Nephron progenitor cell (in vitro differentiated cells): ENCODE results near the gene MYLIP.
A peak's percentile ranks its signal among the peaks of the same experiment; 100 is the strongest.

ENCODE experiments used
- DNase-seq: peaks from one replicate; pipeline ENCODE4 v3.0.0; 2021
- H3K27ac Mint-ChIP-seq: 2 replicates; pipeline ENCODE4 v1.8.0; 2021; ENCODE audit warnings: mild to moderate bottlenecking, moderate library complexity, mixed read lengths
- H3K27me3 Mint-ChIP-seq: 2 replicates; pipeline ENCODE4 v1.8.0; 2021; ENCODE audit warnings: mild to moderate bottlenecking, low read depth, mixed read lengths; ENCODE audit not compliant: poor library complexity
- H3K36me3 Mint-ChIP-seq: 2 replicates; pipeline ENCODE4 v1.8.0; 2021; ENCODE audit warnings: low read depth, mixed read lengths
- H3K4me1 Mint-ChIP-seq: 2 replicates; pipeline ENCODE4 v1.8.0; 2021; ENCODE audit warnings: mixed read lengths
- H3K4me3 Mint-ChIP-seq: 2 replicates; pipeline ENCODE4 v1.8.0; 2021; ENCODE audit warnings: mild to moderate bottlenecking, moderate library complexity, mixed read lengths
- H3K9me3 Mint-ChIP-seq: 2 replicates; pipeline ENCODE4 v1.8.0; 2021; ENCODE audit warnings: mild to moderate bottlenecking, moderate library complexity, mixed read lengths
- TF ChIP-seq, protein P1 (sequence below): fragments of 200-600 bp; sonication (generic); IDR thresholded peaks from 2 replicates; pipeline ENCODE4 v1.5.0; 2021; ENCODE audit warnings: antibody characterized with exemption

MYLIP gene

DNA sequence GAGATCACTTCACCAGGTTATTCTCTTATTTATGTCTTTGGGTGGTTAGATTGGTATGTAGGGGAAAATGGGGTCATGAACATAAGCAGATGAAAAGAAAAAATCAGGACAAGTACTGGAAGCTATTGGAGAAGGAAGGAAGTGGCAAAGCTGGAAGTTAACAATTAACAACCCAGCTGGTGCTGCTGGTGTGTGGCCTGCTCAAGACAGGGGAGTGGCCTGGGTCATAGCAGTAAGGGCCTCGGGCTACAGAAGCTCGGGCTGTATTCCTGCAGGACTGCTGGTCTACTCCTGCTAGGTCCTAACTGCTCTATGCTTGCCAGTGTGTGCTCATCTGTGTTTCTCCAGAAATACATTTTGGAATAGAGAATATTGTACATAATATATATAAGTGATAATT, 19.6 kb downstream of the MYLIP start:
- H3K9me3 Mint-ChIP-seq: no peaks in the 10 kb centered on the region
- TF ChIP-seq, protein P1, sequence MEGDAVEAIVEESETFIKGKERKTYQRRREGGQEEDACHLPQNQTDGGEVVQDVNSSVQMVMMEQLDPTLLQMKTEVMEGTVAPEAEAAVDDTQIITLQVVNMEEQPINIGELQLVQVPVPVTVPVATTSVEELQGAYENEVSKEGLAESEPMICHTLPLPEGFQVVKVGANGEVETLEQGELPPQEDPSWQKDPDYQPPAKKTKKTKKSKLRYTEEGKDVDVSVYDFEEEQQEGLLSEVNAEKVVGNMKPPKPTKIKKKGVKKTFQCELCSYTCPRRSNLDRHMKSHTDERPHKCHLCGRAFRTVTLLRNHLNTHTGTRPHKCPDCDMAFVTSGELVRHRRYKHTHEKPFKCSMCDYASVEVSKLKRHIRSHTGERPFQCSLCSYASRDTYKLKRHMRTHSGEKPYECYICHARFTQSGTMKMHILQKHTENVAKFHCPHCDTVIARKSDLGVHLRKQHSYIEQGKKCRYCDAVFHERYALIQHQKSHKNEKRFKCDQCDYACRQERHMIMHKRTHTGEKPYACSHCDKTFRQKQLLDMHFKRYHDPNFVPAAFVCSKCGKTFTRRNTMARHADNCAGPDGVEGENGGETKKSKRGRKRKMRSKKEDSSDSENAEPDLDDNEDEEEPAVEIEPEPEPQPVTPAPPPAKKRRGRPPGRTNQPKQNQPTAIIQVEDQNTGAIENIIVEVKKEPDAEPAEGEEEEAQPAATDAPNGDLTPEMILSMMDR: no peak
- no peaks in the 10 kb centered on the region for H3K27me3 Mint-ChIP-seq
- H3K4me3 Mint-ChIP-seq: no peak overlapping the region
- no peak for DNase-seq
- H3K27ac Mint-ChIP-seq: no peak overlapping the region
- peaks cover 89% of the 10 kb centered on the region for H3K36me3 Mint-ChIP-seq
- peaks cover 33% of the 10 kb centered on the region for H3K4me1 Mint-ChIP-seq

DNA sequence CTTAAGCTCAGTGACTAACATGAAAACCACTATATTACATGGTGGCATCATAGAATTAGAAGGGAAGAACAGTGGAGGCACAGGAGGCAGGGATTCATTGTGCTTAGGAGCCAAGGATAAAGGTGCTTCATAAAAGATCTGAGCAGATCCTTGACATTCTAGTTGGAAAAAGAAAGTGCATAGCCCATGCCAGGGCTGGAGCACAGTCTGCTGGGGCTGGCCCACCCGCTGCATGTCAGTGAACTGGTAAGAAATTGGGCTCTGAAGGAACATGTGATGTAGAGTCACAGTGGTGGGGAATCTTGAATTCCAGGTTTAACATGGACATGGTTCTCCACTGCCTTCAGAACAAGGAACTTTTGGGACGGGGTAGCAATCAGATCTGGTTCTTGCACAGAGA, 20.4 kb downstream of the MYLIP start:
- no peak for DNase-seq
- H3K27me3 Mint-ChIP-seq: no peaks in the 10 kb centered on the region
- H3K4me1 Mint-ChIP-seq: peaks cover 35% of the 10 kb centered on the region
- H3K4me3 Mint-ChIP-seq: no peak overlapping the region
- H3K27ac Mint-ChIP-seq: peak overlapping the region; percentile 57
- no peaks in the 10 kb centered on the region for H3K9me3 Mint-ChIP-seq
- peaks cover 80% of the 10 kb centered on the region for H3K36me3 Mint-ChIP-seq
- TF ChIP-seq, protein P1: no peak

DNA sequence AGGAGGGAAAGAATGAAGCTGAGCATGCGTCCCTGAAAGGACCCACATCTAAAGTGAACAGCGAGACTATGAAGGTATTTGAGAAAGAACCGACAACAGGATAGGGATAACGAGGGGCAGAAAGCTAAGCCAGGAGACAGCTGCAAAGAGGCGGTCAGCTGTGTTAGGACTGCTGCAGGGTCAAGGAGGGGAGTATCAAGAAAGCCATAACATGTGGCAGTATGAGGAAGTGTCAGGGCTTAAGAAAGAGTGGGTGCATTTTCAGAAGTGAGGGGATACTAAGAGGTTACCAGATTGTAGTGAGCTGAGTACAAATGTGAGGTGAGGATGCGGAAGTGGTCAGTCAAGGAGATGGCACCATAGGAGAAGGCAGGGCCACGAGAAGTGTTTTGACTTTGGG, 21.2 kb downstream of the MYLIP start:
- Mint-ChIP-seq H3K27me3 (no peaks in the 10 kb centered on the region), H3K27ac (peak overlapping the region; percentile 57), H3K4me1 (peaks cover 43% of the 10 kb centered on the region), H3K9me3 (no peaks in the 10 kb centered on the region), H3K36me3 (peaks cover 79% of the 10 kb centered on the region), H3K4me3 (no peak overlapping the region)
- TF ChIP-seq, protein P1: no peak
- DNase-seq: no peak

DNA sequence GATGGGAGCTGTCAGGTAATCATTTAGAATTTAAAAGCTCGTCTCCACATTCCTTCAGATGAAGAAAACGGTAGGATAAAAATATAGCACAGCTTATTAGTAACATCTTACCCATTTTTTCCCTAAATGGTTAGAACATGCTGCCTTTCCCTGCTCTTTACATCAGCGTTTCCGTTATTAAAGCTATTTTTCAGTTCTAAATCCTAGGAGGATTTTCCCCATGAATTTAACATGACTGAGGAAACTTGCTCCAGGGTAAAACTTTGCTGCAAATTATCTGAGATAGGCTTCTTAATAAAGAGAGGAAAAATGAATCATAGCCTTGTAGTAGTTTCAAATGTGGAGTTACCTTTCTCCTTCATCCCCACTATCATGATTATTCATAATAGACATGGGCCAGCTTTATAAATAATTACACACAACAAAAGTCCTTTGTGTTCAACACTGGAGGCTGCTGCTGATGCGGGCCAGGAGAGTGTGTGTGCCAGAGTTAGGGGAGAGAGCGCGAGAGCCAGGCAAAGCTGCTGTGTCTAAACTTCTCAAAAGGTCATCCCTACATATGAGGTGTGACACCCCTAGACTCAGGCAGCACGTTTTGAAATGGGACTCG, 24.4 kb downstream of the MYLIP start:
- Mint-ChIP-seq H3K9me3 (no peaks in the 10 kb centered on the region), H3K4me3 (no peak overlapping the region), H3K4me1 (peaks cover 33% of the 10 kb centered on the region), H3K27ac (no peak overlapping the region), H3K36me3 (peaks cover 60% of the 10 kb centered on the region), H3K27me3 (no peaks in the 10 kb centered on the region)
- DNase-seq: no peak
- TF ChIP-seq, protein P1: no peak

DNA sequence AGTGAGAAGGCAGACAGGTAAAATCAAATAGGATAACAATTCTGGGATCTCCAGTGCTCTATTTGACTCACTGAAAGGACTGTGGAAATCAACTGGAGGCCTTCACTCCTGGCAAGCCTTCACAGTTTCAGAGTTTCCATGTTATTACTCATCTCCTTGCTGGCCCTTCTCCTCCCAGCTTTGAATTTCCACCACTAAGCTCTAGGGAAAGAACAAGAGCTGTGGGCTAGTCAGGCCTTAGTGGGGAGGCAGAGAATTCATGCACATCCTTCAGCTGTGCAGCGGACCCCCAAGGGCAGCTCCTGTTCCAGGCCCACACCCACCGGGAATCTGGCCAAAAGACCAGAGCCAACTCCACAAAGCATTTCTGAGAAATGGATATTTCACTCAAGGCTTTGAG, 26.0 kb downstream of the MYLIP start:
- Mint-ChIP-seq H3K4me1 (peaks cover 20% of the 10 kb centered on the region), H3K4me3 (no peak overlapping the region), H3K36me3 (peaks cover 45% of the 10 kb centered on the region), H3K9me3 (no peaks in the 10 kb centered on the region), H3K27me3 (no peaks in the 10 kb centered on the region), H3K27ac (no peak overlapping the region)
- TF ChIP-seq, protein P1: no peak
- no peak for DNase-seq

DNA sequence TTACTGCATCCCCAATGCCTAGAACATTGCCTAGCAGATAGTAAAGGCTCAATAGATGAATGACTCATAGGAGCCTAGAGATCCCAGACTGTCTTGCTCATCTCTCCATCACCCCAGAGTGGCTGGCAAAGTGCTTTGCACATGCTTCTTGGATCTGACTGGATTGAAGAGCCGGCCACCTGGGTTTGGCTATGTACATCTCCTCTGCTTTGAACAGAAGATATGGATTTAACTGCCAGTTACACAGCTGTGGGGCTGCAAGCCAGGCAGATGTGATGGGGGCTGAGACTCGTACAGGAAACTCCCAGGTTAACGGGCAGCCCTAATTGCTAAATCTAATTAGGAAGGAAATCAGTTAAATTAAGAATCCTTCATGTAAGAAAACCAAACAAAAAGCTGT, 28.6 kb downstream of the MYLIP start:
- H3K36me3 Mint-ChIP-seq: peaks cover 21% of the 10 kb centered on the region
- no peak overlapping the region for H3K4me3 Mint-ChIP-seq
- TF ChIP-seq, protein P1: no peak
- H3K27ac Mint-ChIP-seq: no peak overlapping the region
- H3K9me3 Mint-ChIP-seq: no peaks in the 10 kb centered on the region
- H3K4me1 Mint-ChIP-seq: peaks cover 20% of the 10 kb centered on the region
- no peak for DNase-seq
- no peaks in the 10 kb centered on the region for H3K27me3 Mint-ChIP-seq
